Endothelial cell of umbilical vein (primary cell): Measurements from ENCODE around the gene UNCX.

Experiments used
- CTCF ChIP-seq, 2 donors: IDR thresholded peaks; 1 replicate in 1 of 2; 2 replicates in 1 of 2; pipeline ENCODE4 v1.5.1; 2011; ENCODE audit warnings: low read length in 2 of 2, mild to moderate bottlenecking in 2 of 2, moderate library complexity in 2 of 2, control low read depth in 1 of 2, inconsistent platforms in 1 of 2, low read depth in 1 of 2; ENCODE audit not compliant: insufficient read depth in 1 of 2; ENCODE audit errors: extremely low read depth in 1 of 2
- EZH2 ChIP-seq: IDR thresholded peaks from 2 replicates; pipeline ENCODE4 v1.6.1; 2012; ENCODE audit warnings: borderline replicate concordance, low read depth, mild to moderate bottlenecking, moderate library complexity, low read length, inconsistent platforms; ENCODE audit not compliant: severe bottlenecking
- POLR2A ChIP-seq: IDR thresholded peaks from 2 replicates; pipeline ENCODE4 v1.6.1; 2012; ENCODE audit warnings: low read depth, mild to moderate bottlenecking, control low read depth, low read length

- TF ChIP-seq CTCF (IDR thresholded peaks at IDR 0.05; ENCODE audit: extremely low read depth in 1 of 2, insufficient read depth in 1 of 2, low read depth in 1 of 2, low read length in 2 of 2), result no peak
- no peak for TF ChIP-seq POLR2A
- TF ChIP-seq EZH2, result peak; percentile 83
These were observed 6.5 kb downstream of the UNCX start for GRCh38 chr7:1238931-1239802.
